Esophagus muscularis mucosa (tissue), 4 donors: ENCODE results near the gene PCLAF.

ENCODE experiments used
- CTCF ChIP-seq, 3 experiments: fragments of 200-600 bp in 2 of 3; fragments of 450-650 bp in 1 of 3; sonication (generic) in 2 of 3; IDR thresholded peaks; one replicate each; pipeline ENCODE4 v1.5.1; 2017 to 2019; ENCODE audit warnings: antibody characterized with exemption in 3 of 3, mild to moderate bottlenecking in 2 of 3, moderate library complexity in 1 of 3
- EP300 ChIP-seq: sonication (generic); formaldehyde crosslinking; IDR thresholded peaks from one replicate; pipeline ENCODE4 v1.6.1; 2017; ENCODE audit warnings: antibody characterized with exemption
- POLR2A ChIP-seq: fragments of 450-650 bp; IDR thresholded peaks from one replicate; pipeline ENCODE4 v1.6.1; 2017; ENCODE audit warnings: antibody characterized with exemption, moderate library complexity, mild to moderate bottlenecking, low read depth
- POLR2AphosphoS5 ChIP-seq, 2 donors: sonication (generic); formaldehyde crosslinking; IDR thresholded peaks; one replicate each; pipeline ENCODE4 v1.6.1; 2017; ENCODE audit warnings: antibody characterized with exemption in 2 of 2

- TF ChIP-seq POLR2A (no peak), CTCF (IDR thresholded peaks at IDR 0.05) (no peak), POLR2AphosphoS5 (IDR thresholded peaks at IDR 0.05) (no peak), EP300 (no peak)
Measured at GRCh38 chr15:64412216-64412615, 31.0 kb upstream of the PCLAF start.
